DND-41 (cell line): ENCODE measurements around the gene CLDN20.

Experiments
- ATAC-seq: fragments of 200-7000 bp; cut with Tn5 transposase; 3 replicates; pipeline ENCODE4 v1.9.1; 2021; ENCODE audit warnings: low read depth; ENCODE audit not compliant: insufficient read depth
- DNase-seq: peaks from one replicate; pipeline ENCODE4 v3.0.0-alpha.2; 2020
- H2AFZ ChIP-seq: 2 replicates; pipeline ENCODE4 v1.6.0; 2012; ENCODE audit warnings: low read depth, low read length
- H3K27ac ChIP-seq: 2 replicates; pipeline ENCODE4 v1.5.1; 2012; ENCODE audit warnings: low read length, inconsistent platforms
- H3K27me3 ChIP-seq: fragments of 200-600 bp; sonication (generic); 2 replicates; pipeline ENCODE4 v1.6.0; 2012; ENCODE audit warnings: low read length, mild to moderate bottlenecking, inconsistent platforms; ENCODE audit not compliant: insufficient read depth, poor library complexity
- H3K36me3 ChIP-seq: 2 replicates; pipeline ENCODE4 v1.5.1; 2012; ENCODE audit warnings: low read length, inconsistent platforms; ENCODE audit not compliant: insufficient read depth
- H3K4me1 ChIP-seq: 2 replicates; pipeline ENCODE4 v1.5.1; 2012; ENCODE audit warnings: mild to moderate bottlenecking, low read length; ENCODE audit not compliant: insufficient read depth
- H3K4me2 ChIP-seq: 2 replicates; pipeline ENCODE4 v1.6.0; 2012; ENCODE audit warnings: mild to moderate bottlenecking, moderate library complexity, low read length, inconsistent platforms; ENCODE audit not compliant: insufficient read depth
- H3K4me3 ChIP-seq, 2 experiments: fragments of 200-600 bp in 1 of 2; shearing (Covaris generic) in 1 of 2; 2 replicates each; pipeline ENCODE4 v1.5.1; 2012 to 2016; ENCODE audit warnings: inconsistent platforms in 2 of 2, low read length in 2 of 2, mild to moderate bottlenecking in 2 of 2, low read depth in 1 of 2, moderate library complexity in 1 of 2
- H3K79me2 ChIP-seq: 2 replicates; pipeline ENCODE4 v1.6.0; 2012; ENCODE audit warnings: low read length, inconsistent platforms; ENCODE audit not compliant: insufficient read depth
- H3K9ac ChIP-seq: 2 replicates; pipeline ENCODE4 v1.6.0; 2012; ENCODE audit warnings: low read depth, mild to moderate bottlenecking, inconsistent platforms, low read length, moderate library complexity
- H3K9me3 ChIP-seq: 2 replicates; pipeline ENCODE4 v1.5.1; 2012; ENCODE audit warnings: low read length, moderate library complexity, mild to moderate bottlenecking, inconsistent platforms; ENCODE audit not compliant: insufficient read depth, severe bottlenecking
- H4K20me1 ChIP-seq: 2 replicates; pipeline ENCODE4 v1.6.0; 2012; ENCODE audit warnings: low read length; ENCODE audit not compliant: insufficient read depth
- EZH2 ChIP-seq: IDR thresholded peaks from 3 replicates; pipeline ENCODE4 v1.6.1; 2012; ENCODE audit warnings: borderline replicate concordance, low read depth, mild to moderate bottlenecking, moderate library complexity, low read length, inconsistent platforms; ENCODE audit not compliant: severe bottlenecking
- TF ChIP-seq, protein P1 (sequence below): IDR thresholded peaks from 2 replicates; pipeline ENCODE4 v1.5.1; 2012; ENCODE audit warnings: borderline replicate concordance, low read length, moderate library complexity, mild to moderate bottlenecking; ENCODE audit not compliant: poor library complexity, severe bottlenecking; ENCODE audit errors: extremely low read depth

The CLDN20 gene

DNA sequence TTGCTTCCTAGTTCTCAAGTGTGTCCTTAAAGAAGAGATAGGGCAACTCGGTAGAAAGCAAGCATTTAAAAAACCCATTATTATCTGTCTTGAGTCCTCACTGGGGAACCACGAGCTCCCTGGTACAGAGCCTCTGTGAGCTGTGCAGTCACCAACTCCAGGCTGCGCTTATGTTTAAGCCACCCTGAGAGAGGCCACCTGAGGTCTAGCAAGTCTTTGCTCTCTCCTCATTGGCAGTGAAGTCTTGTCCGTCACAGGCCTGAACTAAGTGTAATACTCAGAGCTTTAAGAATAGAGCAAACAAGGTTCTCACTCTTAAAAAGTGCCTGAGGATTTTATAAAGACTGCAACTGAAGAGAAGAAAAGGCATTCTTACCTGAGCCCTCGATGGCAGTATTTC, 3.9 kb upstream of the CLDN20 start:
- Histone ChIP-seq H3K4me2 (no peak overlapping the region), H3K36me3 (peaks cover 58% of the 10 kb centered on the region), H3K9ac (no peak overlapping the region), H3K79me2 (no peaks in the 10 kb centered on the region), H3K27ac (no peak overlapping the region), H3K27me3 (no peaks in the 10 kb centered on the region), H4K20me1 (0 out of 2 replicates have a peak, but pooled peaks cover 2% of the 10 kb centered on the region), H3K4me3 (no peak overlapping the region), H2AFZ (no peak overlapping the region), H3K4me1 (no peaks in the 10 kb centered on the region), H3K9me3 (no peaks in the 10 kb centered on the region)
- ATAC-seq (no peak), DNase-seq (no peak)
- TF ChIP-seq EZH2, result no peak
- TF ChIP-seq, protein P1, sequence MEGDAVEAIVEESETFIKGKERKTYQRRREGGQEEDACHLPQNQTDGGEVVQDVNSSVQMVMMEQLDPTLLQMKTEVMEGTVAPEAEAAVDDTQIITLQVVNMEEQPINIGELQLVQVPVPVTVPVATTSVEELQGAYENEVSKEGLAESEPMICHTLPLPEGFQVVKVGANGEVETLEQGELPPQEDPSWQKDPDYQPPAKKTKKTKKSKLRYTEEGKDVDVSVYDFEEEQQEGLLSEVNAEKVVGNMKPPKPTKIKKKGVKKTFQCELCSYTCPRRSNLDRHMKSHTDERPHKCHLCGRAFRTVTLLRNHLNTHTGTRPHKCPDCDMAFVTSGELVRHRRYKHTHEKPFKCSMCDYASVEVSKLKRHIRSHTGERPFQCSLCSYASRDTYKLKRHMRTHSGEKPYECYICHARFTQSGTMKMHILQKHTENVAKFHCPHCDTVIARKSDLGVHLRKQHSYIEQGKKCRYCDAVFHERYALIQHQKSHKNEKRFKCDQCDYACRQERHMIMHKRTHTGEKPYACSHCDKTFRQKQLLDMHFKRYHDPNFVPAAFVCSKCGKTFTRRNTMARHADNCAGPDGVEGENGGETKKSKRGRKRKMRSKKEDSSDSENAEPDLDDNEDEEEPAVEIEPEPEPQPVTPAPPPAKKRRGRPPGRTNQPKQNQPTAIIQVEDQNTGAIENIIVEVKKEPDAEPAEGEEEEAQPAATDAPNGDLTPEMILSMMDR, result no peak

DNA sequence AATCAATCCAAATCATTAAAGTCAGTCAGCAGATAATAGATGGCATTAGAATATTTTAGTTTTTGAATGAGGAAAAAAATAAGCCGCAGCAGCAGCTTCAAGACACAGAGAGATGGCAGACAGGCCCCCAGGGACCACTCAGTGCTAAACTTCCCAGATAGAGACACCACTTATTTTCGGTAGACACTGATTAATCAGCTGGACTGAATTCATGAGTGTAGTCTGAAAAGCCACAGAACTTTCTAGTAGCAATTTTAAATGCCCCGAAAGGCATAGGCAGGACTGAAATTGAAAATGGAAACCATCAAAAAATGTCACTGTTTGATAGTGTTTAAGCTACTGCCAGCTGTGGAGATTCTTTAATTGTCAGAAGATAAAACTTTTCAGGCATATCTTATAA, 3.1 kb upstream of the CLDN20 start:
- Histone ChIP-seq H3K79me2 (no peaks in the 10 kb centered on the region), H3K27ac (no peak overlapping the region), H3K9ac (no peak overlapping the region), H3K9me3 (no peaks in the 10 kb centered on the region), H4K20me1 (0 out of 2 replicates have a peak, but pooled peaks cover 2% of the 10 kb centered on the region), H3K27me3 (no peaks in the 10 kb centered on the region), H2AFZ (no peak overlapping the region), H3K4me2 (no peak overlapping the region), H3K4me3 (no peak overlapping the region), H3K36me3 (peaks cover 62% of the 10 kb centered on the region), H3K4me1 (no peaks in the 10 kb centered on the region)
- no peak for DNase-seq
- TF ChIP-seq EZH2, result no peak
- TF ChIP-seq, protein P1, result no peak
- no peak for ATAC-seq

DNA sequence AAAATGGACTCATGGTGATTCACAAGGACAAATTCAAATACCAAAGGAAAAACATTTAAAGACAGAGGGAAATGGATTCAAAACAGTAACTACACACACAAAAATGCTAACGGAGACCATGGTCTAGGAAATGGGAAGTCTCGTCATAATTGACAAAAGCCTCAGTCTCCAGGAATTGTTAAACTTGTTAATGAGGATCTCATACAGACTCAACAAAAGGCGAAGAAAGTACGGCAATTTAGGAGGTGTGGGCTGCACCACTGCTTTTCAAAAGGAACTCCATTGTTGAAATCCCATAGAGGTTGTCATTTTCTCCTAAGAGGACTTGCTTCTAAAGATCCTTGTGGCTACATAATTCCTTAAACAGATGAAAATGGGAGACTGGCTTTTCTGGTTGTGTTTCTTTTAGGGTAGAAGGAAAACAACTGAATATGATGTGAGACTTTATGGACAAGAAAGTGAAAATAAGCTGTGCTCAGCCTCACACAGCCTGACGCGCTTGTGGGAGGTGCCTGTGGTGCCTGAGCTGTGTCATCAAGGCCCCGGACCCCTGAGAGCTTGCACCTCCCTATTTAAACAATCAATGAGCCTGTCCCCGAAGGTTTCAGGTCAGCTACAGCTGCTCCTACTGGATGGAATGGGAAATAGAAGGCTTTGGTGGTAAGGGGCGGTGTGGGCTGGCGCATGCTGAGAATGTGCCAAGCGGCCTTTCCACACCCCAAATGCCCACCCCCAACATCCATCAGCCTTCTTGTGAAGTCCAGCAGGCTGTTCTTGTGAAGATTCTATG, 2.5 kb upstream of the CLDN20 start:
- Histone ChIP-seq H3K4me2 (no peak overlapping the region), H3K4me3 (no peak overlapping the region), H3K79me2 (no peaks in the 10 kb centered on the region), H3K36me3 (peaks cover 58% of the 10 kb centered on the region), H3K4me1 (no peaks in the 10 kb centered on the region), H2AFZ (no peak overlapping the region), H3K27ac (no peak overlapping the region), H3K27me3 (no peaks in the 10 kb centered on the region), H4K20me1 (0 out of 2 replicates have a peak, but pooled peaks cover 2% of the 10 kb centered on the region), H3K9me3 (no peaks in the 10 kb centered on the region), H3K9ac (no peak overlapping the region)
- TF ChIP-seq, protein P1, result no peak
- TF ChIP-seq EZH2, result no peak
- ATAC-seq (no peak), DNase-seq (no peak)
